Adipocyte (in vitro differentiated cells): ENCODE measurements around the gene ADNP2.

Source experiments
- DNase-seq: peaks from one replicate; pipeline ENCODE4 v3.0.0-alpha.2; 2015; ENCODE audit warnings: low read depth
- H3K27me3 ChIP-seq: replicated peaks from 2 replicates; pipeline ENCODE4 v1.7.0; 2013; ENCODE audit warnings: mild to moderate bottlenecking, low read length, moderate library complexity; ENCODE audit not compliant: control insufficient read depth, insufficient read depth
- H3K36me3 ChIP-seq: 2 replicates; pipeline ENCODE4 v1.7.0; 2013; ENCODE audit warnings: low read length, mild to moderate bottlenecking, moderate library complexity; ENCODE audit not compliant: control insufficient read depth, insufficient read depth, severe bottlenecking
- H3K4me1 ChIP-seq: 2 replicates; pipeline ENCODE4 v1.7.0; 2013; ENCODE audit warnings: mild to moderate bottlenecking, low read length, moderate library complexity; ENCODE audit not compliant: control insufficient read depth, insufficient read depth
- H3K4me3 ChIP-seq: 2 replicates; pipeline ENCODE4 v1.7.0; 2013; ENCODE audit warnings: mild to moderate bottlenecking, low read length, moderate library complexity
- H3K9ac ChIP-seq: 2 replicates; pipeline ENCODE4 v1.7.0; 2013; ENCODE audit warnings: mild to moderate bottlenecking, low read length, moderate library complexity
- H3K9me3 ChIP-seq: 2 replicates; pipeline ENCODE4 v1.7.0; 2013; ENCODE audit warnings: mild to moderate bottlenecking, low read length, moderate library complexity; ENCODE audit not compliant: control insufficient read depth

The ADNP2 gene

DNA sequence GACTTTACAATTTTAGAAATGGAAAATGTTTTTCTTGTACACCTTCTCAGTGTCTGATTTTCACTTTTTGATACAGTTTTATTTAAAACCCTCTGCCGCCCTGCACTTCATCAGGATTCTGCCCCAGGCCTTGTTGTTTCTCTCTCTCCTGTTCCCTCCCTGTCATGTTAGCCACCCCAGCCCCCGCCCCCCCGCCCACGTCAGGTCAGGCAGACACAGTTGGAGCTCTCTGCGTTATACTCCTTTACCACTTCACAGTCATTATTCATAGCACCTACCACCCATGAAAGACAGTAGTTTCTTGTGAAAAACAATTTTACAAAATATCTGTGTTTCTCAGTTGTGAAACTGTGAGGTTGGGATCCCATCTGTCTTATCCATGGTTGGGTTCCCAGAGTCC, 21.5 kb downstream of the ADNP2 start:
- Histone ChIP-seq H3K4me3 (no peak overlapping the region), H3K4me1 (no peaks in the 10 kb centered on the region), H3K9me3 (no peaks in the 10 kb centered on the region), H3K36me3 (peaks cover 27% of the 10 kb centered on the region), H3K27me3 (no peaks in the 10 kb centered on the region), H3K9ac (no peak overlapping the region)
- no peak for DNase-seq

GRCh38 chr18:80132180-80132812, 23.2 kb downstream of the ADNP2 start:
- Histone ChIP-seq H3K9me3 (no peaks in the 10 kb centered on the region), H3K4me3 (no peak overlapping the region), H3K36me3 (peaks cover 39% of the 10 kb centered on the region), H3K9ac (no peak overlapping the region), H3K4me1 (no peaks in the 10 kb centered on the region), H3K27me3 (no peaks in the 10 kb centered on the region)
- no peak for DNase-seq

DNA sequence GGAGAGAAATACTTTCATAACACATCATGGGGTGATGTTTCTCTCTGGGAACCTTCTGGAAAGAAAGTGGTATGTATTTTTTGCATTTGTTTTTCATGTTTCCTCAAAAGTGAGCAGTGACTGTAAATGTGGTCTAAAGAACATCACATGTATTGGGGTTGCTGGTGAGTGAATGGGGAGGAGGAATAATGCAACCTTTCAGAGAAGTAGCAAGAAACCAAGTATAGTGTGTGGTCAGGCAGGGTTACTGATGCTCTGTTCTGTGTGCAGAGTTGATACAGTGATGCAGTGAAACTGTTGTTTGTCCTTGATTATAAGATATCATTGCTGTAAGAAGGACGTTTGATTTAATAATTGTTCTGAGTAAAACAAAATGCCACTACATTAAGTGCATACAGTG, 24.1 kb downstream of the ADNP2 start:
- DNase-seq: no peak

DNA sequence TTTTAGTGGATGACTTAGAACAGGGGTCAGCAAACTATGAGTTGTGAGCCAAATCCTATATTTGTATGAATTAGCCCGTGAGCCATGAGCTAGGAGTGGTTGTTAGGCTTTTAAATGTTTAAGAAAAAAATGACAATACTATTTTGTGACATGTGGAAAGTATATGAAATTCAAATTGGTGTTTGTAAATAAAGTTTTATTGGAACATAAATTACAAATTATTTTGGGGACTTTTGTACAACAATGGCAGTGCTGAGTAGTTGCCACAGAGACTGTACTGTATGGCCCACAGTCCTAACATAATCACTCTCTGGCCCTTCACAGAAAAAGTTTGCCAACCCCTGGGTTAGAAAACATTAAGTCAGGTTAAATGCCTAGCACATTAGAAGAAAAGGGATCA, 26.1 kb downstream of the ADNP2 start:
- DNase-seq: no peak
- H3K4me3 ChIP-seq: no peak overlapping the region
- no peaks in the 10 kb centered on the region for H3K9me3 ChIP-seq
- peaks cover 65% of the 10 kb centered on the region for H3K36me3 ChIP-seq
- H3K27me3 ChIP-seq: no peaks in the 10 kb centered on the region
- H3K4me1 ChIP-seq: no peaks in the 10 kb centered on the region
- no peak overlapping the region for H3K9ac ChIP-seq

More for the DNA sequence above, 24.1 kb downstream of the ADNP2 start:
- H3K9me3 ChIP-seq: no peaks in the 10 kb centered on the region
- H3K4me1 ChIP-seq: no peaks in the 10 kb centered on the region
- no peaks in the 10 kb centered on the region for H3K27me3 ChIP-seq
- H3K4me3 ChIP-seq: no peak overlapping the region
- peaks cover 46% of the 10 kb centered on the region for H3K36me3 ChIP-seq
- no peak overlapping the region for H3K9ac ChIP-seq

- Histone ChIP-seq H3K9ac (no peak overlapping the region), H3K4me3 (no peak overlapping the region), H3K4me1 (no peaks in the 10 kb centered on the region), H3K27me3 (no peaks in the 10 kb centered on the region), H3K9me3 (no peaks in the 10 kb centered on the region), H3K36me3 (peaks cover 65% of the 10 kb centered on the region)
- DNase-seq: no peak
Observed at GRCh38 chr18:80136679-80137078, 27.6 kb downstream of the ADNP2 start.

- Histone ChIP-seq H3K36me3 (peaks cover 65% of the 10 kb centered on the region), H3K9me3 (no peaks in the 10 kb centered on the region), H3K27me3 (no peaks in the 10 kb centered on the region), H3K4me3 (no peak overlapping the region), H3K9ac (no peak overlapping the region), H3K4me1 (no peaks in the 10 kb centered on the region)
- no peak for DNase-seq
Observed at GRCh38 chr18:80137137-80137536, 28.1 kb downstream of the ADNP2 start.

GRCh38 chr18:80137976-80138375, 28.9 kb downstream of the ADNP2 start:
- Histone ChIP-seq H3K27me3 (no peaks in the 10 kb centered on the region), H3K9me3 (no peaks in the 10 kb centered on the region), H3K4me1 (no peaks in the 10 kb centered on the region), H3K9ac (no peak overlapping the region), H3K4me3 (no peak overlapping the region), H3K36me3 (peaks cover 64% of the 10 kb centered on the region)
- no peak for DNase-seq

DNA sequence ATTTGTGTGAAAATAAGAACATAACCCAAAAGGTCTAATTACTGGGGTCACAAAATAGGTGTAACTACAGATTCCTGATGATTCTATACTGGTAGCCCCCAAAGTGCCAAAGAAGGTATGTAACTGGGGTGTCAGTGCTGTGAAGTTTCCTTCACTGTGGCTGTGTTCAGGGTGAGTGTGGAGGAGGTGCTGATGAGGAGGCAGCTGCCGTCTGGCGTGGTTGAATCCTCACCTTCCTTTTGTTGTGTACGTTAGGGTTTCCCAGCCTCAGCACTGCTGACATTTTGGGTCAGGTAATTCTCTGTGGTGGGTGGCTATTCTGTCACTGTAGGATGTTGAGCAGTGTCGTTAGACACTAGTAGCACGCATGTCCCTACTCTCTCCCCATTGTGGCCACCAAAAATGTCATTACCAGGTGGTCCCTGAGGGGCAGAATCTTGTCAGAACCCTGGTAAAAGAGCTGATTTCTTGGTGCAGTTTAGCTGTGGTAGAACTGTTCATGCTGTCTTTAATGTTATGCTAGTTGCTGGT, 31.5 kb downstream of the ADNP2 start:
- Histone ChIP-seq H3K36me3 (peaks cover 45% of the 10 kb centered on the region), H3K27me3 (no peaks in the 10 kb centered on the region), H3K4me1 (peaks cover 9% of the 10 kb centered on the region), H3K9ac (no peak overlapping the region), H3K9me3 (no peaks in the 10 kb centered on the region), H3K4me3 (no peak overlapping the region)
- DNase-seq: no peak

- H3K9me3 ChIP-seq: no peaks in the 10 kb centered on the region
- peaks cover 15% of the 10 kb centered on the region for H3K4me1 ChIP-seq
- no peak overlapping the region for H3K9ac ChIP-seq
- peak; percentile 25 for DNase-seq
- H3K36me3 ChIP-seq: peaks cover 11% of the 10 kb centered on the region
- H3K27me3 ChIP-seq: no peaks in the 10 kb centered on the region
- H3K4me3 ChIP-seq: no peak overlapping the region
Observed at GRCh38 chr18:80143881-80144280, 34.8 kb downstream of the ADNP2 start.

DNA sequence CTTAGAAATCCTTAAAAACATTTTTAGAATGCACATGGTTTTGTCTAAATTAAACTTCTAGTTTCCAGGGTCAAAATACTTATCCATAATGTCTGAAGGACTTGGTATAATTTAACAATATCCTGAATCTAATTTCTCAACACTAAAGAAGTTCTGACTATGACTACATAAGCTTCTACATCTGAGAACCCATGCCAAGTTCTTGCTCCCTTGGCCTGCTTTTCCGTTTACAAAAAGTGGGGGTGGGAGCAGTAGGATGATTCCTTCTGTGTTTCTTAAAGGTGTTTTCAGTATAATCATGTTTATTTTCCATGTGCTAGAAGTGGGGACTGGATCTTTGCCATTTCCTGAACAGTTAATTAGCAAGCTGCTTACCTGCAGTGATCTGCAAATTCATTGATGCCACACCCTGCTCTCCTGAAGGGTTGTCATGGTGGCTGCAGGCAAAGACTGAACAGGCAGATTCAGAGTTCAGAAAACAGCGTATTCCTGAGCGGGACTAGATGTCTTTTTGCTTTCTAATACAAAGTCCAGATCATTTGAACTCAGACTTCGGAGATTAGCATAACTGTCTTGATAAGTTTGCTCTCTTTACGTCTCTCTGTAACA, 36.2 kb downstream of the ADNP2 start:
- Histone ChIP-seq H3K4me1 (peaks cover 18% of the 10 kb centered on the region), H3K4me3 (no peak overlapping the region), H3K9me3 (no peaks in the 10 kb centered on the region), H3K36me3 (no peaks in the 10 kb centered on the region), H3K9ac (no peak overlapping the region), H3K27me3 (no peaks in the 10 kb centered on the region)
- DNase-seq: peak; percentile 27

GRCh38 chr18:80147037-80147417, 38.0 kb downstream of the ADNP2 start:
- Histone ChIP-seq H3K9ac (peak overlapping the region; percentile 83), H3K4me3 (peak overlapping the region; percentile 88), H3K9me3 (no peaks in the 10 kb centered on the region), H3K36me3 (no peaks in the 10 kb centered on the region), H3K4me1 (peaks cover 18% of the 10 kb centered on the region), H3K27me3 (no peaks in the 10 kb centered on the region)
- DNase-seq: no peak
